Mammary epithelial cell (primary cell): Measurements from ENCODE around the gene PCCA.

Source experiments
- EZH2 ChIP-seq: IDR thresholded peaks from 2 replicates; pipeline ENCODE4 v1.6.1; 2012; ENCODE audit warnings: low read length, inconsistent platforms, borderline replicate concordance
- TF ChIP-seq, protein P1 (sequence below), 2 donors: IDR thresholded peaks in 1 of 2; conservative IDR thresholded peaks in 1 of 2; 2 replicates each; pipeline ENCODE4 v1.5.1; 2011 to 2012; ENCODE audit warnings: inconsistent platforms in 2 of 2, low read length in 2 of 2, mild to moderate bottlenecking in 2 of 2, control low read depth in 1 of 2, low read depth in 1 of 2; ENCODE audit not compliant: insufficient read depth in 1 of 2; ENCODE audit errors: extremely low read depth in 1 of 2

DNA sequence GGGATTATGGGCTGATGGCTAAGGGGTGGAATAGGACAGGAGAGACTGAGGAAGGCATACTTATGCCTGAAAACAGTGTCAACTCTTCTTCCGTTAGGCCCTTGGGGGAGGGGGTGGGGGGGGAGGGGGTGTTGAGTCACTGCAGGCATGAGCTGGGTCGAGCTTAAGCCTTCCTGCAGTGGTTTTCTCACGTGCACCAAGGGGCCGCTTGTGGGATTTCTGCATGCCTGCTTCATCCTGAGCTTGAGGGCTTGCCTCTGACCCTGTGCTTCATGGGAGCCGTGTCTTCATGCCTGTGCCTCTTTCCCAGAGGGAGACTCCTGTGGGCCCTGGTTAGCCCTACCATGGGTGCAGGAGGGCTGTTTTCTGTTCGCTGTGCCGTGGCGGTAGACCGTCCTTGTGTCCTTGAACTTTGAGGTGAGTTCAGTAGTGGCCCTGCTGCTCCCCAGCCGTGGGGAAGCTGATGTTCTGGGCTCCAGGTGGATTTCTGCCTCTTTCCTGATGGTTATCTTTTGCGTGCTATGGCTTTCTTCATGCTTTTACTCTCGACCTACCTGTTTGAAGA is 186.1 kb downstream of the PCCA start:
- TF ChIP-seq, protein P1, sequence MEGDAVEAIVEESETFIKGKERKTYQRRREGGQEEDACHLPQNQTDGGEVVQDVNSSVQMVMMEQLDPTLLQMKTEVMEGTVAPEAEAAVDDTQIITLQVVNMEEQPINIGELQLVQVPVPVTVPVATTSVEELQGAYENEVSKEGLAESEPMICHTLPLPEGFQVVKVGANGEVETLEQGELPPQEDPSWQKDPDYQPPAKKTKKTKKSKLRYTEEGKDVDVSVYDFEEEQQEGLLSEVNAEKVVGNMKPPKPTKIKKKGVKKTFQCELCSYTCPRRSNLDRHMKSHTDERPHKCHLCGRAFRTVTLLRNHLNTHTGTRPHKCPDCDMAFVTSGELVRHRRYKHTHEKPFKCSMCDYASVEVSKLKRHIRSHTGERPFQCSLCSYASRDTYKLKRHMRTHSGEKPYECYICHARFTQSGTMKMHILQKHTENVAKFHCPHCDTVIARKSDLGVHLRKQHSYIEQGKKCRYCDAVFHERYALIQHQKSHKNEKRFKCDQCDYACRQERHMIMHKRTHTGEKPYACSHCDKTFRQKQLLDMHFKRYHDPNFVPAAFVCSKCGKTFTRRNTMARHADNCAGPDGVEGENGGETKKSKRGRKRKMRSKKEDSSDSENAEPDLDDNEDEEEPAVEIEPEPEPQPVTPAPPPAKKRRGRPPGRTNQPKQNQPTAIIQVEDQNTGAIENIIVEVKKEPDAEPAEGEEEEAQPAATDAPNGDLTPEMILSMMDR (conservative IDR thresholded peaks at IDR 0.05 in 1 of 2, IDR thresholded peaks at IDR 0.05 in 1 of 2; ENCODE audit: extremely low read depth in 1 of 2, insufficient read depth in 1 of 2, low read depth in 1 of 2, low read length in 2 of 2): no peak
- no peak for TF ChIP-seq EZH2
